ENCODE measurements around the gene RECQL5.

- TF ChIP-seq CTCF (IDR thresholded peaks at IDR 0.05; ENCODE audit: low read depth, low read length) (no peak), EZH2phosphoT487 (IDR thresholded peaks at IDR 0.05; ENCODE audit: low read depth) (no peak)
Observed at GRCh38 chr17:75637143-75637538, 29.8 kb downstream of the RECQL5 start.
